WTC11 (cell line): Measurements from ENCODE around the gene RASGRF2. TPM values are rescaled to one million over a fixed set of nuclear protein-coding genes. Genes with fewer than 3 reads are reported as not detected.
A peak's percentile ranks its signal among the peaks of the same experiment; 100 is the strongest.

ENCODE experiments used
- ATAC-seq: fragments of 200-7000 bp; cut with Tn5 transposase; 2 replicates; pipeline ENCODE4 v1.10.0; 2021; ENCODE audit warnings: mild to moderate bottlenecking, moderate library complexity
- CTCF ChIA-PET: fragments of 300-600 bp; sonication (Branson Sonifier 250); formaldehyde crosslinking; loops from one replicate; lab custom pipeline; 2021; ENCODE audit warnings: antibody characterized with exemption; lab: Charles Lee
- POLR2A ChIA-PET: fragments of 350-600 bp; sonication (Branson Sonifier 250); formaldehyde crosslinking; loops from one replicate; lab custom pipeline; 2021; ENCODE audit warnings: antibody characterized with exemption; lab: Charles Lee
- DNase-seq: peaks from one replicate; pipeline ENCODE4 v3.0.0; 2021; ENCODE audit warnings: low spot score
- H3K27ac Mint-ChIP-seq: 2 replicates; pipeline ENCODE4 v1.8.0; 2021; ENCODE audit warnings: mixed read lengths
- H3K27me3 Mint-ChIP-seq: 2 replicates; pipeline ENCODE4 v1.8.0; 2021; ENCODE audit warnings: low read depth, mild to moderate bottlenecking, moderate library complexity, mixed read lengths
- H3K36me3 Mint-ChIP-seq: 2 replicates; pipeline ENCODE4 v1.8.0; 2021; ENCODE audit warnings: mixed read lengths
- H3K4me1 Mint-ChIP-seq: 2 replicates; pipeline ENCODE4 v1.8.0; 2022; ENCODE audit warnings: mixed read lengths
- H3K4me3 Mint-ChIP-seq: 2 replicates; pipeline ENCODE4 v1.8.0; 2021; ENCODE audit warnings: mild to moderate bottlenecking, moderate library complexity, mixed read lengths
- H3K9me3 Mint-ChIP-seq: 2 replicates; pipeline ENCODE4 v1.8.0; 2021; ENCODE audit warnings: mixed read lengths
- ATF2 ChIP-seq: sonication (generic); formaldehyde crosslinking; IDR thresholded peaks from 2 replicates; pipeline ENCODE4 v1.8.1; 2022; ENCODE audit warnings: low read depth, missing genetic modification reagents, borderline replicate concordance
- CREM ChIP-seq: sonication (generic); formaldehyde crosslinking; IDR thresholded peaks from 2 replicates; pipeline ENCODE4 v1.8.1; 2022; ENCODE audit warnings: mild to moderate bottlenecking, missing genetic modification reagents, moderate library complexity
- ETV6 ChIP-seq: sonication (generic); formaldehyde crosslinking; IDR thresholded peaks from 2 replicates; pipeline ENCODE4 v1.8.1; 2022; ENCODE audit warnings: mild to moderate bottlenecking, missing genetic modification reagents
- FOXP1 ChIP-seq: sonication (generic); formaldehyde crosslinking; IDR thresholded peaks from 2 replicates; pipeline ENCODE4 v1.8.0; 2022; ENCODE audit warnings: missing genetic modification reagents, mild to moderate bottlenecking, moderate library complexity, borderline replicate concordance
- GRHL2 ChIP-seq: fragments of 250-450 bp; sonication (Bioruptor Pico); IDR thresholded peaks from 2 replicates; pipeline ENCODE4 v1.8.0; 2022; ENCODE audit warnings: mild to moderate bottlenecking, moderate library complexity; ENCODE audit not compliant: insufficient replicate concordance, severe bottlenecking
- GTF2I ChIP-seq: fragments of 250-450 bp; sonication (Bioruptor Pico); conservative IDR thresholded peaks from 2 replicates; pipeline ENCODE4 v1.4.0; 2021; ENCODE audit warnings: mild to moderate bottlenecking
- HMGXB4 ChIP-seq: sonication (generic); formaldehyde crosslinking; IDR thresholded peaks from 2 replicates; pipeline ENCODE4 v1.8.1; 2023; ENCODE audit warnings: mild to moderate bottlenecking, moderate library complexity, missing genetic modification reagents
- NFE2L1 ChIP-seq: sonication (generic); formaldehyde crosslinking; IDR thresholded peaks from 2 replicates; pipeline ENCODE4 v1.8.1; 2023; ENCODE audit warnings: missing genetic modification reagents
- PRRX2 ChIP-seq: fragments of 250-450 bp; sonication (Bioruptor Pico); IDR thresholded peaks from 2 replicates; pipeline ENCODE4 v1.8.0; 2021; ENCODE audit warnings: mild to moderate bottlenecking
- RELA ChIP-seq: sonication (generic); formaldehyde crosslinking; IDR thresholded peaks from 2 replicates; pipeline ENCODE4 v1.8.1; 2022; ENCODE audit warnings: missing genetic modification reagents, mild to moderate bottlenecking, borderline replicate concordance
- SMAD4 ChIP-seq: sonication (generic); formaldehyde crosslinking; IDR thresholded peaks from 2 replicates; pipeline ENCODE4 v1.8.0; 2022; ENCODE audit warnings: mild to moderate bottlenecking, missing genetic modification reagents
- TEAD4 ChIP-seq: sonication (generic); formaldehyde crosslinking; IDR thresholded peaks from 2 replicates; pipeline ENCODE4 v1.8.0; 2022; ENCODE audit warnings: mild to moderate bottlenecking, missing genetic modification reagents
- ZNF121 ChIP-seq: sonication (generic); formaldehyde crosslinking; IDR thresholded peaks from 2 replicates; pipeline ENCODE4 v1.8.0; 2023; ENCODE audit warnings: missing genetic modification reagents
- ZNF232 ChIP-seq: sonication (generic); formaldehyde crosslinking; IDR thresholded peaks from 2 replicates; pipeline ENCODE4 v1.8.0; 2022; ENCODE audit warnings: mild to moderate bottlenecking, missing genetic modification reagents
- ZNF423 ChIP-seq: fragments of 250-450 bp; sonication (Bioruptor Pico); IDR thresholded peaks from 2 replicates; pipeline ENCODE4 v2.1.2; 2022; ENCODE audit warnings: mild to moderate bottlenecking, moderate library complexity
- total RNA-seq: library from RNA; stranded (reverse); gene quantifications from 3 replicates; pipeline ENCODE4 v1.2.3, GENCODE V29; 2021
- TF ChIP-seq, protein P1 (sequence below): sonication (generic); formaldehyde crosslinking; IDR thresholded peaks from 2 replicates; pipeline ENCODE4 v1.8.0; 2023; ENCODE audit warnings: missing genetic modification reagents, mild to moderate bottlenecking, borderline replicate concordance
- TF ChIP-seq, protein P2 (sequence below): sonication (generic); formaldehyde crosslinking; IDR thresholded peaks from 2 replicates; pipeline ENCODE4 v1.8.0; 2022; ENCODE audit warnings: mild to moderate bottlenecking, missing genetic modification reagents
- TF ChIP-seq, protein P3 (sequence below): sonication (generic); formaldehyde crosslinking; IDR thresholded peaks from 2 replicates; pipeline ENCODE4 v1.8.0; 2022; ENCODE audit warnings: mild to moderate bottlenecking, missing genetic modification reagents

Gene RASGRF2
- total RNA-seq, 1 experiment from 2014 or later = 17.6 TPM

- ChIA-PET CTCF (interaction anchor here (0.9 kb wide), 1 partner anchor 278 kb away, joined by 3 read pairs; no protein-coding TSS in a partner anchor), POLR2A (no interaction called here)
- TF ChIP-seq ZNF121 (no peak), GRHL2 (CRISPR knock-in tag) (no peak), ETV6 (no peak), NFE2L1 (CRISPR knock-in tag) (no peak), PRRX2 (CRISPR knock-in tag) (no peak), ZNF423 (CRISPR knock-in tag) (no peak), CREM (no peak), TEAD4 (no peak)
- TF ChIP-seq, protein P1, sequence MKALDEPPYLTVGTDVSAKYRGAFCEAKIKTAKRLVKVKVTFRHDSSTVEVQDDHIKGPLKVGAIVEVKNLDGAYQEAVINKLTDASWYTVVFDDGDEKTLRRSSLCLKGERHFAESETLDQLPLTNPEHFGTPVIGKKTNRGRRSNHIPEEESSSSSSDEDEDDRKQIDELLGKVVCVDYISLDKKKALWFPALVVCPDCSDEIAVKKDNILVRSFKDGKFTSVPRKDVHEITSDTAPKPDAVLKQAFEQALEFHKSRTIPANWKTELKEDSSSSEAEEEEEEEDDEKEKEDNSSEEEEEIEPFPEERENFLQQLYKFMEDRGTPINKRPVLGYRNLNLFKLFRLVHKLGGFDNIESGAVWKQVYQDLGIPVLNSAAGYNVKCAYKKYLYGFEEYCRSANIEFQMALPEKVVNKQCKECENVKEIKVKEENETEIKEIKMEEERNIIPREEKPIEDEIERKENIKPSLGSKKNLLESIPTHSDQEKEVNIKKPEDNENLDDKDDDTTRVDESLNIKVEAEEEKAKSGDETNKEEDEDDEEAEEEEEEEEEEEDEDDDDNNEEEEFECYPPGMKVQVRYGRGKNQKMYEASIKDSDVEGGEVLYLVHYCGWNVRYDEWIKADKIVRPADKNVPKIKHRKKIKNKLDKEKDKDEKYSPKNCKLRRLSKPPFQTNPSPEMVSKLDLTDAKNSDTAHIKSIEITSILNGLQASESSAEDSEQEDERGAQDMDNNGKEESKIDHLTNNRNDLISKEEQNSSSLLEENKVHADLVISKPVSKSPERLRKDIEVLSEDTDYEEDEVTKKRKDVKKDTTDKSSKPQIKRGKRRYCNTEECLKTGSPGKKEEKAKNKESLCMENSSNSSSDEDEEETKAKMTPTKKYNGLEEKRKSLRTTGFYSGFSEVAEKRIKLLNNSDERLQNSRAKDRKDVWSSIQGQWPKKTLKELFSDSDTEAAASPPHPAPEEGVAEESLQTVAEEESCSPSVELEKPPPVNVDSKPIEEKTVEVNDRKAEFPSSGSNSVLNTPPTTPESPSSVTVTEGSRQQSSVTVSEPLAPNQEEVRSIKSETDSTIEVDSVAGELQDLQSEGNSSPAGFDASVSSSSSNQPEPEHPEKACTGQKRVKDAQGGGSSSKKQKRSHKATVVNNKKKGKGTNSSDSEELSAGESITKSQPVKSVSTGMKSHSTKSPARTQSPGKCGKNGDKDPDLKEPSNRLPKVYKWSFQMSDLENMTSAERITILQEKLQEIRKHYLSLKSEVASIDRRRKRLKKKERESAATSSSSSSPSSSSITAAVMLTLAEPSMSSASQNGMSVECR (CRISPR knock-in tag) = no peak
- TF ChIP-seq, protein P2, sequence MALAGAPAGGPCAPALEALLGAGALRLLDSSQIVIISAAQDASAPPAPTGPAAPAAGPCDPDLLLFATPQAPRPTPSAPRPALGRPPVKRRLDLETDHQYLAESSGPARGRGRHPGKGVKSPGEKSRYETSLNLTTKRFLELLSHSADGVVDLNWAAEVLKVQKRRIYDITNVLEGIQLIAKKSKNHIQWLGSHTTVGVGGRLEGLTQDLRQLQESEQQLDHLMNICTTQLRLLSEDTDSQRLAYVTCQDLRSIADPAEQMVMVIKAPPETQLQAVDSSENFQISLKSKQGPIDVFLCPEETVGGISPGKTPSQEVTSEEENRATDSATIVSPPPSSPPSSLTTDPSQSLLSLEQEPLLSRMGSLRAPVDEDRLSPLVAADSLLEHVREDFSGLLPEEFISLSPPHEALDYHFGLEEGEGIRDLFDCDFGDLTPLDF (CRISPR knock-in tag) = no peak
- ATAC-seq (no peak), DNase-seq (no peak)
- 0 out of 2 replicates have a peak, but pooled peaks cover 2% of the 10 kb centered on the region for H3K36me3 Mint-ChIP-seq
- no peak overlapping the region for H3K4me3 Mint-ChIP-seq
- H3K27me3 Mint-ChIP-seq = no peaks in the 10 kb centered on the region
- peaks cover 15% of the 10 kb centered on the region for H3K4me1 Mint-ChIP-seq
- H3K9me3 Mint-ChIP-seq = peaks cover 10% of the 10 kb centered on the region
- H3K27ac Mint-ChIP-seq = no peak overlapping the region
Measured at GRCh38 chr5:80917631-80918030, 42.5 kb upstream of the RASGRF2 start.

DNA sequence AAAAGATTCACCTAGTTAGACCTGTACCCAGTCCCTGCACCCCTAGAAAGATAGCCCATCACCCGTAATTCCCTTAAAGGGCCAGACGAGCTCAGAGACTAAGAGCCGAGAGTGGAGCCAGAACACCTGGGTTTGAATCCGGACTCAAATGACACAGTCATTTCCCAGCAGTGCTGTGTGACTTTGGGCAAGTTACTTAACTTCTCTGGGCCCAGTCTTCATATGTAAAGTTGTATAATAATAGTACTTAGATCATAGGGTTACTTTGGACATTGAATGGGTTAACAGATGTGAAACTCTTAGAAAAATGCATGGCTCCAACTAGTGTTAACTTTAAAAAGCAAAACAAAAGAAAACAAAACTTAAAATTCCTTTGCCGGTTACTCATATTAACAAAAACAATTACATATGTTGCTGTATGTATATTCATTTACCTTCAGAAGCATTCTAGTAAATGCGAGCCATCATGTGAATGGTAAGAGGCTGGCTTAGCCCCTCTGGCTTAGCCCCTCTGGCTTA is 40.4 kb upstream of the RASGRF2 start:
- Mint-ChIP-seq H3K4me3 (no peak overlapping the region), H3K4me1 (peaks cover 15% of the 10 kb centered on the region), H3K36me3 (no peaks in the 10 kb centered on the region), H3K27ac (no peak overlapping the region), H3K9me3 (peaks cover 8% of the 10 kb centered on the region; the same call in 1 of the 2 replicates), H3K27me3 (no peaks in the 10 kb centered on the region)
- ChIA-PET POLR2A (no interaction called here), CTCF (interaction anchor here (1.3 kb wide), 1 partner anchor 189 kb away, joined by 3 read pairs; no protein-coding TSS in a partner anchor)
- ATAC-seq (no peak), DNase-seq (no peak)
- TF ChIP-seq GTF2I (CRISPR knock-in tag) = 0 out of 2 replicates have a peak, but pooled peaks have one; percentile 28
- TF ChIP-seq ATF2 (CRISPR knock-in tag) = no peak

DNA sequence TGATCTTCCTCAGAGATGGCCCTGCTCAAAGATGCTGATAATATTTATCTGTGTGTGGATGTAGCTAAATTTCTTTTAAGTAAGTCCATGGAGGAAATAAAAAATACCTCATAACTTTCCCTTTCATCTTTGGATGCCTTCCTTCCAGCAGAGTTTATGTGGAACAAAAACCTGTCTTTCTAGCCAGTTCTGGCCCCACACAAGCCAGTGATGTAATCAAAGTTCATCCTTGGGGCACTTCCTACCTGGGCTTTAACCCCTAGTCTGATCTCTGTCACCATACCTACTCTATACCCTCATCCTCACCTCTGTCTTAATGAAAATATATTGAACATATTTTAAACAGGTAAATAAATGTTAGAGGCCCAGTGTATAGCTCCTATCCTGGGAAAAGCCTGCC is 39.8 kb upstream of the RASGRF2 start:
- ChIA-PET CTCF (no interaction called here), POLR2A (no interaction called here)
- no peaks in the 10 kb centered on the region for H3K27me3 Mint-ChIP-seq
- H3K9me3 Mint-ChIP-seq = peaks cover 8% of the 10 kb centered on the region; the same call in 1 of the 2 replicates
- no peak for ATAC-seq
- peaks cover 15% of the 10 kb centered on the region for H3K4me1 Mint-ChIP-seq
- H3K36me3 Mint-ChIP-seq = no peaks in the 10 kb centered on the region
- no peak overlapping the region for H3K27ac Mint-ChIP-seq
- no peak for DNase-seq
- no peak overlapping the region for H3K4me3 Mint-ChIP-seq
- TF ChIP-seq, protein P3, sequence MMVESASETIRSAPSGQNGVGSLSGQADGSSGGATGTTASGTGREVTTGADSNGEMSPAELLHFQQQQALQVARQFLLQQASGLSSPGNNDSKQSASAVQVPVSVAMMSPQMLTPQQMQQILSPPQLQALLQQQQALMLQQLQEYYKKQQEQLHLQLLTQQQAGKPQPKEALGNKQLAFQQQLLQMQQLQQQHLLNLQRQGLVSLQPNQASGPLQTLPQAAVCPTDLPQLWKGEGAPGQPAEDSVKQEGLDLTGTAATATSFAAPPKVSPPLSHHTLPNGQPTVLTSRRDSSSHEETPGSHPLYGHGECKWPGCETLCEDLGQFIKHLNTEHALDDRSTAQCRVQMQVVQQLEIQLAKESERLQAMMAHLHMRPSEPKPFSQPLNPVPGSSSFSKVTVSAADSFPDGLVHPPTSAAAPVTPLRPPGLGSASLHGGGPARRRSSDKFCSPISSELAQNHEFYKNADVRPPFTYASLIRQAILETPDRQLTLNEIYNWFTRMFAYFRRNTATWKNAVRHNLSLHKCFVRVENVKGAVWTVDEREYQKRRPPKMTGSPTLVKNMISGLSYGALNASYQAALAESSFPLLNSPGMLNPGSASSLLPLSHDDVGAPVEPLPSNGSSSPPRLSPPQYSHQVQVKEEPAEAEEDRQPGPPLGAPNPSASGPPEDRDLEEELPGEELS (CRISPR knock-in tag) = no peak
- no peak for TF ChIP-seq ZNF121
- no peak for TF ChIP-seq FOXP1
- no peak for TF ChIP-seq ZNF232 (CRISPR knock-in tag)
- no peak for TF ChIP-seq SMAD4 (CRISPR knock-in tag)
- TF ChIP-seq HMGXB4 (CRISPR knock-in tag) = no peak
- no peak for TF ChIP-seq RELA
